Subcutaneous adipose tissue (tissue), 4 donors: ENCODE data around the gene IQCK. TPM values are rescaled to one million over a fixed set of nuclear protein-coding genes. Genes with fewer than 3 reads are reported as not detected.

Experiments used
- total RNA-seq, 4 donors: library from RNA; depleted of rRNA; stranded (reverse); fragments of >200 nt; gene quantifications; one replicate each; pipeline ENCODE4 v1.1.0, GENCODE V29; 2016
- TF ChIP-seq, protein P1 (sequence below): fragments of 450-650 bp; IDR thresholded peaks from one replicate; pipeline ENCODE4 v1.5.1; 2016; ENCODE audit warnings: low read depth, mild to moderate bottlenecking, control low read depth, antibody characterized with exemption, moderate library complexity

IQCK gene
- total RNA-seq, 4 donors from 2014 or later, result 16.7 to 37.0 (median 26.9) TPM

- TF ChIP-seq, protein P1, sequence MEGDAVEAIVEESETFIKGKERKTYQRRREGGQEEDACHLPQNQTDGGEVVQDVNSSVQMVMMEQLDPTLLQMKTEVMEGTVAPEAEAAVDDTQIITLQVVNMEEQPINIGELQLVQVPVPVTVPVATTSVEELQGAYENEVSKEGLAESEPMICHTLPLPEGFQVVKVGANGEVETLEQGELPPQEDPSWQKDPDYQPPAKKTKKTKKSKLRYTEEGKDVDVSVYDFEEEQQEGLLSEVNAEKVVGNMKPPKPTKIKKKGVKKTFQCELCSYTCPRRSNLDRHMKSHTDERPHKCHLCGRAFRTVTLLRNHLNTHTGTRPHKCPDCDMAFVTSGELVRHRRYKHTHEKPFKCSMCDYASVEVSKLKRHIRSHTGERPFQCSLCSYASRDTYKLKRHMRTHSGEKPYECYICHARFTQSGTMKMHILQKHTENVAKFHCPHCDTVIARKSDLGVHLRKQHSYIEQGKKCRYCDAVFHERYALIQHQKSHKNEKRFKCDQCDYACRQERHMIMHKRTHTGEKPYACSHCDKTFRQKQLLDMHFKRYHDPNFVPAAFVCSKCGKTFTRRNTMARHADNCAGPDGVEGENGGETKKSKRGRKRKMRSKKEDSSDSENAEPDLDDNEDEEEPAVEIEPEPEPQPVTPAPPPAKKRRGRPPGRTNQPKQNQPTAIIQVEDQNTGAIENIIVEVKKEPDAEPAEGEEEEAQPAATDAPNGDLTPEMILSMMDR, result no peak
These were observed 127.0 kb downstream of the IQCK start for GRCh38 chr16:19844945-19845641.

GRCh38 chr16:19846436-19846835 is 128.4 kb downstream of the IQCK start:
- TF ChIP-seq, protein P1, result no peak

DNA sequence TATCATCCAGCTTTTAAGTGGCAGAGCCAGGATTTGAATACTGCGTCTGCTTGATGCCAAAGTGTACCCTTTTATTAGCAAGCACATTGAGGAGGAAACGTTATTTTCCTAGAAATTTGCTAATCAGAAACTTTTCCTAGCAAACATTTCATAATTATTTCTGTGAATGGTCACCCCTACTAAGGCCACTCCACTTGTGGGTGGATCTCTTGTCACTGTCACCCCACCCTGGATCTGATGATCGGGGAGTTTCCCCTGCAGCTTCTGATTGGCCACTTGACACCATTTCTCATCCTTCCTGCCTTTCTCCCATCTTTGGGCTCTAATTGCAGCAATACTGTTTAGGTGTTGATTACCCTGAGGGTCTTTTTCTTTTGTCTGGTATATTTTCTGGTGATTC is 130.7 kb downstream of the IQCK start:
- TF ChIP-seq, protein P1, result no peak

GRCh38 chr16:19850131-19850817 is 132.2 kb downstream of the IQCK start:
- TF ChIP-seq, protein P1, result no peak

DNA sequence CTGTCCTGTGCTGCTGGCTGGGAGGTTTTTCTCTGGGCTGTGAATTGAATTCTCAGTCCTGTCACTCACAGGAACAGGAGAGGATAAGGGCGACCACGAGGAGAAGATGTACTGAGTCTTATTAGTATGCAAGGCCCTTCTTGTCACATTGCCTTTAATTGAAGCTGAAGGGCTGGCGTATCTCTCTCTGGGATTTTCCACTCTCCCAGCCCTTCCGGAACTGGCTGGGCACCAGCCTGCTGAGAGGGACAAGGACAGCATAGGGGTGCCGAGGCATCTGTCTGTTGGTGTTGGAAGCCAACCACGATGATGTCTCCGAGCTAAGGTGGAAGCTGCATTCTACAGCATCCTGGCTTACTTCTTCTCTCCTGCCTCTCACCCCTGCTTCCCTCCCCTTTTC is 133.4 kb downstream of the IQCK start:
- TF ChIP-seq, protein P1, result no peak

DNA sequence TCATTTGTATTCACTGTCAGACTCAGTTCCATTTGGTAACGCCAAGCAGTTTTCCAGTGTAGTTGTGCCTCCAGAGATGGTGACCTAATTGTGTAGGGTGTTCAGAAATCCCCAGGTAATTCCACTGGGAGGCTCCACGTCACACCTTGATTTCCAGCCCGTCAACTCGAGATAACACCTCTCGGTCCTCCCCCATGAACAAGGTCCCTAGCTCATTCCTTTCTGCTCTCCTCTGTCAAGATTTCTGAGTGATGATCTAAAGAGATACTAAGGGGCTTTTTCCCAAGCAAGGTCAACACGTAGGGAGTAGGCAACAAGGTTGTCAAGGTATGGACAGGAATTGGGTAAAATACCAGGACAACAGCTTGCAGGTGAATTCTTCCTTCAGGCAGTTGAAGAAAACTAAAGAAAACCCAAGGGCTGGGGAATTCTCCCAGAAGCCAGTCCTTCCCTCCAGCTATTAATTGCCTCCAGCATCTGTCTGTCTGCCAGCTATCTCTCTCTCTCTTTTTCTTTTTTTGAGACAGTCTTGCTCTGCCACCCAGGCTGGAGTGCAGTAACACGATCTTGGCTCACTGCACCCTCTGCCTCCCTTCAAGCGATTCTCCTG is 135.2 kb downstream of the IQCK start:
- TF ChIP-seq, protein P1, result no peak
